GM19025 (cell line): ENCODE measurements around the gene MAN2A2.
"Not testable (repeated sequence)": the region's sequence is repeated elsewhere in the genome, so short reads cannot be mapped to it uniquely, and the experiment has no call there.

ENCODE experiments used
- ATAC-seq: cut with Tn5 transposase; IDR thresholded peaks from one replicate; pipeline ENCODE4 v1.9.1; 2021; ENCODE audit warnings: mild to moderate bottlenecking, low read depth, moderate library complexity; ENCODE audit not compliant: unreplicated experiment

Gene MAN2A2

GRCh38 chr15:90902040-90902839 is 862 bp upstream of the MAN2A2 start:
- ATAC-seq = peak; percentile 69

- no peak for ATAC-seq
Observed at GRCh38 chr15:90903733-90904536, 833 bp downstream of the MAN2A2 start.

- no peak for ATAC-seq
Observed at GRCh38 chr15:90904746-90905145, 1.6 kb downstream of the MAN2A2 start.

- no peak for ATAC-seq
Observed at GRCh38 chr15:90905306-90906180, 2.4 kb downstream of the MAN2A2 start.

- ATAC-seq = no peak
Observed at GRCh38 chr15:90906181-90906849, 3.2 kb downstream of the MAN2A2 start.

- ATAC-seq = no peak
Observed at GRCh38 chr15:90907051-90907660, 4.1 kb downstream of the MAN2A2 start.

- ATAC-seq = no peak
Observed at GRCh38 chr15:90907838-90908507, 4.9 kb downstream of the MAN2A2 start.

GRCh38 chr15:90909449-90909848 is 6.3 kb downstream of the MAN2A2 start:
- not testable (repeated sequence) for ATAC-seq

- no peak for ATAC-seq
Observed at GRCh38 chr15:90909976-90910375, 6.9 kb downstream of the MAN2A2 start.

GRCh38 chr15:90910441-90911301 is 7.6 kb downstream of the MAN2A2 start:
- no peak for ATAC-seq

- ATAC-seq = no peak
Observed at GRCh38 chr15:90911302-90911623, 8.2 kb downstream of the MAN2A2 start.

- no peak for ATAC-seq
Observed at GRCh38 chr15:90911906-90912769, 9.0 kb downstream of the MAN2A2 start.

GRCh38 chr15:90912770-90913075 is 9.6 kb downstream of the MAN2A2 start:
- ATAC-seq = no peak

GRCh38 chr15:90913398-90913944 is 10.4 kb downstream of the MAN2A2 start:
- no peak for ATAC-seq

- no peak for ATAC-seq
Observed at GRCh38 chr15:90914305-90915080, 11.4 kb downstream of the MAN2A2 start.

GRCh38 chr15:90915216-90915807 is 12.2 kb downstream of the MAN2A2 start:
- no peak for ATAC-seq
